ENCODE results near the gene RYR2. TPM values are rescaled to one million over a fixed set of nuclear protein-coding genes. Genes with fewer than 3 reads are reported as not detected.

Gene RYR2
- total and polyA plus RNA-seq, 2 of the 8 experiments (the other 6 are each of a cell fraction or from before 2014, with no cell fraction given) = 1.3 to 4.4 TPM

- TF ChIP-seq SP4 (IDR thresholded peaks at IDR 0.05; ENCODE audit: low read length) = no peak
- no peak for TF ChIP-seq RNF2 (IDR thresholded peaks at IDR 0.05; ENCODE audit: borderline replicate concordance, low read depth, low read length, missing control alignments, poor library complexity, severe bottlenecking)
- no peak for TF ChIP-seq ATF3 (IDR thresholded peaks at IDR 0.05; ENCODE audit: insufficient read depth, low read depth, low read length)
- no peak for TF ChIP-seq CHD2 (IDR thresholded peaks at IDR 0.05; ENCODE audit: low read length)
- TF ChIP-seq GABPA (IDR thresholded peaks at IDR 0.05; ENCODE audit: borderline replicate concordance, insufficient read depth, low read length) = no peak
Observed at GRCh38 chr1:237478842-237479241, 436.9 kb downstream of the RYR2 start (continued).
